IMR-90 (cell line): ENCODE results near the gene SGSH. TPM values are rescaled to one million over a fixed set of nuclear protein-coding genes. Genes with fewer than 3 reads are reported as not detected.
A peak's percentile ranks its signal among the peaks of the same experiment; 100 is the strongest.

Experiments used
- ATAC-seq: fragments of 200-7000 bp; cut with Tn5 transposase; 2 replicates; pipeline ENCODE4 v1.9.1; 2020; ENCODE audit warnings: low read depth, mild to moderate bottlenecking, moderate library complexity
- BruUV-seq: library from RNA; stranded (reverse); fragments of 400-500 nt; replicated peaks from 2 replicates; lab custom pipeline; 2021; lab: Mats Ljungman, UMichigan
- CTCF ChIA-PET: fragments of 300-600 bp; formaldehyde crosslinking; extraction: SDS; loops from one replicate; lab custom pipeline; 2021; ENCODE audit warnings: antibody characterized with exemption; lab: Yijun Ruan, JAX
- POLR2A ChIA-PET: fragments of 300-600 bp; sonication (Branson Sonifier 250); formaldehyde crosslinking; loops from one replicate; lab custom pipeline; 2022; ENCODE audit warnings: antibody characterized with exemption; ENCODE audit not compliant: unreplicated experiment; lab: Charles Lee
- DNase-seq: peaks from one replicate; pipeline ENCODE4 v3.0.0; 2013
- H2AFZ ChIP-seq: replicated peaks from 2 replicates; pipeline ENCODE3; 2013; ENCODE audit warnings: low read length, mild to moderate bottlenecking; ENCODE audit not compliant: poor library complexity
- H2AK5ac ChIP-seq: 2 replicates; pipeline ENCODE4 v1.6.1; 2013; ENCODE audit warnings: low read depth, low read length, inconsistent platforms
- H2AK9ac ChIP-seq: replicated peaks from 2 replicates; pipeline ENCODE3; 2013; ENCODE audit warnings: mild to moderate bottlenecking, low read depth, low read length, moderate library complexity; ENCODE audit not compliant: poor library complexity
- H2BK120ac ChIP-seq: 2 replicates; pipeline ENCODE4 v1.6.1; 2013; ENCODE audit warnings: low read depth, low read length, inconsistent platforms
- H2BK15ac ChIP-seq: 3 replicates; pipeline ENCODE4 v1.6.1; 2013; ENCODE audit warnings: low read depth, low read length, inconsistent platforms
- H2BK20ac ChIP-seq: 2 replicates; pipeline ENCODE4 v1.6.1; 2013; ENCODE audit warnings: low read depth, mild to moderate bottlenecking, inconsistent platforms, low read length, moderate library complexity
- H2BK5ac ChIP-seq: 2 replicates; pipeline ENCODE4 v1.6.1; 2013; ENCODE audit warnings: mild to moderate bottlenecking, low read depth, low read length, inconsistent platforms; ENCODE audit not compliant: poor library complexity, severe bottlenecking
- H3K14ac ChIP-seq: replicated peaks from 2 replicates; pipeline ENCODE4 v1.6.1; 2013; ENCODE audit warnings: low read depth, low read length, inconsistent platforms
- H3K18ac ChIP-seq: 2 replicates; pipeline ENCODE4 v1.6.1; 2013; ENCODE audit warnings: low read depth, low read length, control low read depth
- H3K23ac ChIP-seq: 2 replicates; pipeline ENCODE4 v1.6.1; 2013; ENCODE audit warnings: low read depth, low read length, inconsistent platforms
- H3K27ac ChIP-seq: 2 replicates; pipeline ENCODE4 v1.5.1; 2013; ENCODE audit warnings: mild to moderate bottlenecking, control low read depth, low read length; ENCODE audit not compliant: insufficient read depth
- H3K27me3 ChIP-seq: 2 replicates; pipeline ENCODE4 v1.6.1; 2013; ENCODE audit warnings: low read length; ENCODE audit not compliant: control insufficient read depth, insufficient read depth
- H3K36me3 ChIP-seq: 2 replicates; pipeline ENCODE4 v1.6.1; 2013; ENCODE audit warnings: low read length, mixed read lengths; ENCODE audit not compliant: control insufficient read depth, insufficient read depth
- H3K4ac ChIP-seq: 2 replicates; pipeline ENCODE4 v1.6.1; 2013; ENCODE audit warnings: low read depth, low read length, inconsistent platforms
- H3K4me1 ChIP-seq: 2 replicates; pipeline ENCODE4 v1.6.1; 2013; ENCODE audit warnings: low read length, mixed read lengths; ENCODE audit not compliant: control insufficient read depth, insufficient read depth
- H3K4me2 ChIP-seq: 2 replicates; pipeline ENCODE4 v1.6.1; 2013; ENCODE audit warnings: low read depth, mild to moderate bottlenecking, control low read depth, low read length, moderate library complexity
- H3K4me3 ChIP-seq: 2 replicates; pipeline ENCODE4 v1.5.1; 2013; ENCODE audit warnings: low read depth, mild to moderate bottlenecking, control low read depth, low read length, moderate library complexity; ENCODE audit not compliant: insufficient read depth
- H3K56ac ChIP-seq: 2 replicates; pipeline ENCODE4 v1.6.1; 2013; ENCODE audit warnings: low read length, inconsistent platforms; ENCODE audit not compliant: insufficient read depth; ENCODE audit errors: extremely low read depth
- H3K79me1 ChIP-seq, 2 experiments: 2 replicates each; pipeline ENCODE4 v1.6.1; 2013; ENCODE audit warnings: low read length in 2 of 2, inconsistent platforms in 1 of 2, low read depth in 1 of 2
- H3K9ac ChIP-seq: 2 replicates; pipeline ENCODE4 v1.6.1; 2013; ENCODE audit warnings: low read depth, low read length, control low read depth
- H3K9me1 ChIP-seq: 2 replicates; pipeline ENCODE4 v1.6.1; 2013; ENCODE audit warnings: low read length, inconsistent platforms; ENCODE audit not compliant: insufficient read depth
- H3K9me3 ChIP-seq: 2 replicates; pipeline ENCODE4 v1.6.1; 2013; ENCODE audit warnings: low read length; ENCODE audit not compliant: control insufficient read depth, insufficient read depth
- H4K20me1 ChIP-seq: 2 replicates; pipeline ENCODE4 v1.6.1; 2013; ENCODE audit warnings: low read length, inconsistent platforms; ENCODE audit not compliant: insufficient read depth
- H4K5ac ChIP-seq: 2 replicates; pipeline ENCODE4 v1.6.1; 2013; ENCODE audit warnings: mild to moderate bottlenecking, low read depth, low read length, control low read depth
- H4K8ac ChIP-seq, 2 experiments: 2 replicates each; pipeline ENCODE4 v1.6.1; 2013; ENCODE audit warnings: low read depth in 2 of 2, low read length in 2 of 2, control low read depth in 1 of 2, inconsistent platforms in 1 of 2
- H4K91ac ChIP-seq: 2 replicates; pipeline ENCODE4 v1.6.1; 2013; ENCODE audit warnings: low read depth, low read length, inconsistent platforms; ENCODE audit not compliant: insufficient read depth
- FOS ChIP-seq: fragments of 150-350 bp; IDR thresholded peaks from 2 replicates; pipeline ENCODE4 v1.6.1; 2016; ENCODE audit warnings: low read depth, low read length
- MXI1 ChIP-seq: IDR thresholded peaks from 2 replicates; pipeline ENCODE4 v1.6.1; 2012; ENCODE audit warnings: low read depth, mild to moderate bottlenecking, low read length, moderate library complexity, borderline replicate concordance
- POLR2A ChIP-seq: IDR thresholded peaks from 2 replicates; pipeline ENCODE4 v1.6.1; 2012; ENCODE audit warnings: mild to moderate bottlenecking, low read depth, low read length
- RAD21 ChIP-seq: IDR thresholded peaks from 2 replicates; pipeline ENCODE4 v1.6.1; 2012; ENCODE audit warnings: low read length, improper control_type of control experiment
- SMC3 ChIP-seq: fragments of 150-350 bp; IDR thresholded peaks from 2 replicates; pipeline ENCODE4 v1.6.1; 2016; ENCODE audit warnings: low read depth, mild to moderate bottlenecking, antibody characterized with exemption, low read length, moderate library complexity
- WGBS, 2 experiments: methylation state at CpG; one replicate each; pipeline versions ENCODE4 v1.1.5 to v1.1.7; 2013; ENCODE audit warnings: missing lambda C conversion rate in 2 of 2; ENCODE audit not compliant: insufficient read length in 1 of 2; ENCODE audit errors: extremely low coverage in 2 of 2; 5-methylcytosine and 5-hydroxymethylcytosine counted together
- dilution Hi-C: fragments of 300-500 bp; cut with HindIII; formaldehyde crosslinking; loops from one replicate; pipeline ENCODE4 v1.14.3; 2018; ENCODE audit warnings: low sequenced_read_pairs; ENCODE audit not compliant: unreplicated experiment
- in situ Hi-C: fragments of 300-500 bp; cut with MboI; formaldehyde crosslinking; loops from 3 replicates; pipeline ENCODE4 v1.14.3; 2019; ENCODE audit warnings: low sequenced_read_pairs, inconsistent platforms, mixed read lengths
- intact Hi-C: fragments of 100-400 bp; cut with micrococcal nuclease; formaldehyde crosslinking; loops from 2 replicates; pipeline ENCODE4 v1.10.0; 2022
- polyA plus RNA-seq, 3 experiments: library from polyadenylated mRNA; depleted of rRNA; stranded (reverse); fragments of >200 nt; gene quantifications; 2 replicates each; pipeline ENCODE4 v1.2.3, GENCODE V29; 2012; ENCODE audit warnings: low replicate concordance in 1 of 3
- total RNA-seq: library from RNA; depleted of rRNA; stranded (reverse); fragments of >200 nt; gene quantifications from 2 replicates; pipeline ENCODE4 v1.2.3, GENCODE V29; 2012
- TF ChIP-seq, protein P1 (sequence below): fragments of 150-350 bp; IDR thresholded peaks from 2 replicates; pipeline ENCODE4 v1.6.1; 2016; ENCODE audit warnings: low read depth, mild to moderate bottlenecking, low read length, moderate library complexity, borderline replicate concordance

The SGSH gene
- total and polyA plus RNA-seq, 2 of the 4 experiments (the other 2 are of a cell fraction) = 3.0 to 41.5 TPM

- intact Hi-C loops (loop anchor here (5.0 kb wide), 2 partner anchors 40 to 255 kb away; partner anchors contain the start of genes SGSH and SLC26A11), dilution Hi-C loops (no loop called here), in situ Hi-C loops (no loop called here)
- no TSS peak for BruUV-seq
- no peaks in the 10 kb centered on the region for H3K9me3 ChIP-seq
- peak overlapping the region; percentile 82 for H3K4me2 ChIP-seq
- ChIA-PET POLR2A (interaction anchor here (0.5 kb wide), 1 partner anchor 29 kb away, joined by 6 read pairs; no protein-coding TSS in a partner anchor), CTCF (interaction anchor here (0.6 kb wide), 1 partner anchor 105 kb away, joined by 5 read pairs; no protein-coding TSS in a partner anchor)
- ATAC-seq (no peak), DNase-seq (no peak)
- TF ChIP-seq FOS (no peak), RAD21 (no peak), POLR2A (no peak), MXI1 (no peak), SMC3 (no peak)
- TF ChIP-seq, protein P1, sequence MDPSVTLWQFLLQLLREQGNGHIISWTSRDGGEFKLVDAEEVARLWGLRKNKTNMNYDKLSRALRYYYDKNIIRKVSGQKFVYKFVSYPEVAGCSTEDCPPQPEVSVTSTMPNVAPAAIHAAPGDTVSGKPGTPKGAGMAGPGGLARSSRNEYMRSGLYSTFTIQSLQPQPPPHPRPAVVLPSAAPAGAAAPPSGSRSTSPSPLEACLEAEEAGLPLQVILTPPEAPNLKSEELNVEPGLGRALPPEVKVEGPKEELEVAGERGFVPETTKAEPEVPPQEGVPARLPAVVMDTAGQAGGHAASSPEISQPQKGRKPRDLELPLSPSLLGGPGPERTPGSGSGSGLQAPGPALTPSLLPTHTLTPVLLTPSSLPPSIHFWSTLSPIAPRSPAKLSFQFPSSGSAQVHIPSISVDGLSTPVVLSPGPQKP = no peak
- H2AFZ ChIP-seq = peak overlapping the region; percentile 88
- no peak overlapping the region for H2BK15ac ChIP-seq
- H3K4me1 ChIP-seq = peaks cover 20% of the 10 kb centered on the region
- peak overlapping the region; percentile 95 for H2BK5ac ChIP-seq
- peak overlapping the region; percentile 97 for H3K4ac ChIP-seq
- peak overlapping the region; percentile 68 for H2AK9ac ChIP-seq
- H3K36me3 ChIP-seq = peaks cover 16% of the 10 kb centered on the region
- H3K23ac ChIP-seq = peak overlapping the region; percentile 98
- peak overlapping the region; percentile 72; the same call in 1 of the 2 replicates for H2BK120ac ChIP-seq
- WGBS, 2 experiments = 70% methylated on average over 4 of the region's 8 CpGs; no CpG with 5 or more reads in 1 of the 2 experiments
- peaks cover 16 to 48% of the 10 kb centered on the region in 2 experiments; a peak in 2 of 4 replicates for H3K79me1 ChIP-seq
- H3K27me3 ChIP-seq = no peaks in the 10 kb centered on the region
- H2BK20ac ChIP-seq = no peak overlapping the region
- H3K14ac ChIP-seq = peak overlapping the region; percentile 100
- peak overlapping the region; percentile 31; the same call in 1 of the 2 replicates for H4K5ac ChIP-seq
- peak overlapping the region; percentile 80 for H3K4me3 ChIP-seq
- H3K9me1 ChIP-seq = 0 out of 2 replicates have a peak, but pooled peaks cover 3% of the 10 kb centered on the region
- H3K56ac ChIP-seq = peak overlapping the region; percentile 92; the same call in 1 of the 2 replicates
- peak overlapping the region; percentile 92 for H3K27ac ChIP-seq
- H4K91ac ChIP-seq = peak overlapping the region; percentile 46; the same call in 1 of the 2 replicates
- H4K20me1 ChIP-seq = no peaks in the 10 kb centered on the region
- peak overlapping the region; percentile 96 for H3K9ac ChIP-seq
- peak overlapping the region; percentile 94; the same call in 1 of the 2 replicates for H2AK5ac ChIP-seq
- peak overlapping the region in 1 of 2 experiments; percentile 97; a peak in 2 of 4 replicates for H4K8ac ChIP-seq
- H3K18ac ChIP-seq = no peak overlapping the region
Observed at GRCh38 chr17:80261895-80262279, 41.8 kb upstream of the SGSH start.
